Right renal cortex interstitium (tissue), 3 donors: ENCODE results near the gene WDR35. TPM values are rescaled to one million over a fixed set of nuclear protein-coding genes. Genes with fewer than 3 reads are reported as not detected.

Experiments
- DNase-seq, 3 donors: peaks; one replicate each; pipeline ENCODE4 v3.0.0-alpha.2; 2013; ENCODE audit warnings: low read depth in 3 of 3, low spot score in 2 of 3
- polyA plus RNA-seq, 3 donors: library from polyadenylated mRNA; unstranded; fragments of 120-200 nt; gene quantifications; one replicate each; pipeline ENCODE4 v1.2.1, GENCODE V29; 2013; ENCODE audit not compliant: insufficient read length in 3 of 3

The WDR35 gene
- polyA plus RNA-seq, 3 donors, result 26.3 to 30.7 (median 30.2) TPM

- no peak for DNase-seq
These were observed 22.1 kb upstream of the WDR35 start for GRCh38 chr2:20012032-20012281.

- DNase-seq, result no peak
These were observed 21.5 kb upstream of the WDR35 start for GRCh38 chr2:20011276-20012031.

- DNase-seq, result no peak
These were observed 18.8 kb upstream of the WDR35 start for GRCh38 chr2:20008703-20009102.

GRCh38 chr2:20005891-20006470 is 16.1 kb upstream of the WDR35 start:
- no peak for DNase-seq

GRCh38 chr2:20005067-20005627 is 15.2 kb upstream of the WDR35 start:
- no peak for DNase-seq

- DNase-seq, result no peak
These were observed 11.5 kb upstream of the WDR35 start for GRCh38 chr2:20001361-20001863.

GRCh38 chr2:19993731-19994130 is 3.8 kb upstream of the WDR35 start:
- no peak for DNase-seq

- DNase-seq, result no peak
These were observed 2.0 kb upstream of the WDR35 start for GRCh38 chr2:19991895-19992294.

- DNase-seq, result no peak
These were observed 467 bp upstream of the WDR35 start for GRCh38 chr2:19990416-19990728.

GRCh38 chr2:19989342-19989666 is 601 bp downstream of the WDR35 start:
- no peak for DNase-seq

- DNase-seq, result no peak
These were observed 1.3 kb downstream of the WDR35 start for GRCh38 chr2:19988600-19988999.

- DNase-seq, result no peak
These were observed 2.0 kb downstream of the WDR35 start for GRCh38 chr2:19987936-19988335.

- DNase-seq, result no peak
These were observed 7.6 kb downstream of the WDR35 start for GRCh38 chr2:19982268-19982667.

- no peak for DNase-seq
These were observed 10.0 kb downstream of the WDR35 start for GRCh38 chr2:19979932-19980331.

- DNase-seq, result no peak
These were observed 16.4 kb downstream of the WDR35 start for GRCh38 chr2:19973466-19973865.

GRCh38 chr2:19971691-19972090 is 18.2 kb downstream of the WDR35 start:
- no peak for DNase-seq

- DNase-seq, result no peak
These were observed 26.5 kb downstream of the WDR35 start for GRCh38 chr2:19963386-19963785.

GRCh38 chr2:19955544-19956422 is 34.1 kb downstream of the WDR35 start:
- peak in 1 of 3 donors; percentile 34 for DNase-seq

- no peak for DNase-seq
These were observed 40.8 kb downstream of the WDR35 start for GRCh38 chr2:19949071-19949470.

- no peak for DNase-seq
These were observed 42.5 kb downstream of the WDR35 start for GRCh38 chr2:19947184-19947940.
